K562 (cell line): ENCODE measurements around the gene C1orf50. TPM values are rescaled to one million over a fixed set of nuclear protein-coding genes. Genes with fewer than 3 reads are reported as not detected.

ENCODE experiments used
- ARHGAP35 ChIP-seq: fragments of 450-650 bp; IDR thresholded peaks from 2 replicates; pipeline ENCODE4 v1.6.1; 2018; ENCODE audit not compliant: partially characterized antibody
- BCL6 ChIP-seq: fragments of 250-450 bp; sonication (Bioruptor Pico); IDR thresholded peaks from 2 replicates; pipeline ENCODE4 v1.4.0; 2020
- BRCA1 ChIP-seq, 2 experiments: fragments of 450-650 bp in 1 of 2; sonication (generic) in 1 of 2; formaldehyde crosslinking in 1 of 2; IDR thresholded peaks; 2 replicates each; pipeline versions ENCODE4 v1.5.0 to v1.6.1; 2017 to 2020; ENCODE audit warnings: mild to moderate bottlenecking in 1 of 2, missing genetic modification reagents in 1 of 2
- BRD4 ChIP-seq: fragments of 200-600 bp; sonication (generic); IDR thresholded peaks from 2 replicates; pipeline ENCODE4 v1.6.1; 2017; ENCODE audit warnings: inconsistent platforms
- CBFB ChIP-seq: sonication (generic); formaldehyde crosslinking; IDR thresholded peaks from 2 replicates; pipeline ENCODE4 v1.4.0; 2020; ENCODE audit warnings: mild to moderate bottlenecking, missing genetic modification reagents
- CREB1 ChIP-seq, 2 experiments: sonication (generic) in 1 of 2; formaldehyde crosslinking in 1 of 2; IDR thresholded peaks; 2 replicates each; pipeline versions ENCODE4 v1.6.1 to v1.8.0; 2012 to 2022; ENCODE audit warnings: inconsistent platforms in 1 of 2, mild to moderate bottlenecking in 1 of 2, missing genetic modification reagents in 1 of 2, moderate library complexity in 1 of 2
- CTCFL ChIP-seq: IDR thresholded peaks from 2 replicates; pipeline ENCODE4 v1.6.1; 2011; ENCODE audit warnings: borderline replicate concordance, low read depth, mild to moderate bottlenecking, moderate library complexity, low read length; ENCODE audit not compliant: insufficient read depth, poor library complexity, severe bottlenecking
- FOSL1 ChIP-seq: fragments of 200-800 bp; sonication (Bioruptor generic); conservative IDR thresholded peaks from 2 replicates; pipeline ENCODE4 v1.6.1; 2016; ENCODE audit warnings: missing genetic modification characterization, missing compliant biosample characterization
- FOXP1 ChIP-seq: sonication (generic); formaldehyde crosslinking; IDR thresholded peaks from 2 replicates; pipeline ENCODE4 v1.8.0; 2022; ENCODE audit warnings: mild to moderate bottlenecking, missing genetic modification reagents
- KLF6 ChIP-seq: fragments of 250-450 bp; sonication (Bioruptor Pico); IDR thresholded peaks from 2 replicates; pipeline ENCODE4 v1.4.0; 2020; ENCODE audit warnings: mild to moderate bottlenecking, moderate library complexity, borderline replicate concordance
- L3MBTL2 ChIP-seq: fragments of 450-650 bp; IDR thresholded peaks from 2 replicates; pipeline ENCODE4 v1.6.1; 2016; ENCODE audit warnings: mild to moderate bottlenecking, moderate library complexity
- MAFK ChIP-seq: IDR thresholded peaks from 2 replicates; pipeline ENCODE4 v1.6.1; 2011; ENCODE audit warnings: low read length, improper control_type of control experiment
- MCM3 ChIP-seq: fragments of 450-650 bp; IDR thresholded peaks from 2 replicates; pipeline ENCODE4 v1.6.1; 2016
- MCM5 ChIP-seq: fragments of 450-650 bp; IDR thresholded peaks from 2 replicates; pipeline ENCODE4 v1.6.1; 2016; ENCODE audit warnings: low read depth
- MYC ChIP-seq, 2 experiments: fragments of 250-450 bp in 1 of 2; sonication (Bioruptor Pico) in 1 of 2; IDR thresholded peaks; 2 replicates each; pipeline versions ENCODE4 v1.5.1 to v1.6.1; 2012 to 2021; ENCODE audit warnings: low read depth in 2 of 2, borderline replicate concordance in 1 of 2, improper control_type of control experiment in 1 of 2, low read length in 1 of 2, mild to moderate bottlenecking in 1 of 2, moderate library complexity in 1 of 2
- MYNN ChIP-seq, 2 experiments: sonication (generic); formaldehyde crosslinking in 1 of 2; IDR thresholded peaks; 2 replicates each; pipeline versions ENCODE4 v1.5.0 to v1.6.1; 2016 to 2020; ENCODE audit warnings: antibody characterized with exemption in 1 of 2, missing genetic modification reagents in 1 of 2
- RAD21 ChIP-seq, 2 experiments: fragments of 250-450 bp in 1 of 2; fragments of 450-650 bp in 1 of 2; sonication (Bioruptor Pico) in 1 of 2; formaldehyde crosslinking in 1 of 2; IDR thresholded peaks in 1 of 2; conservative IDR thresholded peaks in 1 of 2; 2 replicates each; pipeline versions ENCODE4 v1.4.0 to v1.8.0; 2020 to 2022; ENCODE audit warnings: mild to moderate bottlenecking in 2 of 2, moderate library complexity in 1 of 2
- SAFB ChIP-seq: fragments of 200-400 bp; formaldehyde crosslinking; IDR thresholded peaks from 2 replicates; pipeline ENCODE4 v1.6.1; 2017; ENCODE audit warnings: low read depth, low read length, borderline replicate concordance
- WHSC1 ChIP-seq: IDR thresholded peaks from one replicate; pipeline ENCODE4 v1.6.1; 2012; ENCODE audit warnings: low read length, control low read depth, inconsistent platforms
- ZFP1 ChIP-seq: fragments of 450-650 bp; formaldehyde crosslinking; IDR thresholded peaks from 2 replicates; pipeline ENCODE4 v1.4.0; 2020; ENCODE audit warnings: mild to moderate bottlenecking, mixed read lengths
- ZNF224 ChIP-seq: sonication (generic); formaldehyde crosslinking; IDR thresholded peaks from 2 replicates; pipeline ENCODE4 v1.8.0; 2022; ENCODE audit warnings: mild to moderate bottlenecking, missing genetic modification reagents
- ZNF316 ChIP-seq: fragments of 450-650 bp; IDR thresholded peaks from 2 replicates; pipeline ENCODE4 v1.6.1; 2016
- ZZZ3 ChIP-seq: fragments of 450-650 bp; IDR thresholded peaks from 2 replicates; pipeline ENCODE4 v1.6.1; 2016; ENCODE audit warnings: antibody characterized with exemption, mild to moderate bottlenecking, moderate library complexity
- polyA plus RNA-seq, 8 experiments: library from polyadenylated mRNA; depleted of rRNA in 4 of 8; stranded (reverse) in 5 of 8; unstranded in 3 of 8; fragments of >200 nt; fragmentation: Nextera tagmentation in 2 of 8; fragmentation: Illumina TruSeq in 1 of 8; extraction: Ambion mirVana in 2 of 8; extraction: Trizol in 1 of 8; gene quantifications; 2 replicates each; pipeline versions ENCODE4 v1.2.1 to v1.2.3, GENCODE V29; 2011 to 2014; ENCODE audit warnings: inconsistent platforms in 1 of 8, missing spikeins in 1 of 8
- total RNA-seq, 7 experiments: library from RNA; depleted of rRNA in 6 of 7; stranded (reverse); fragments of >200 nt in 6 of 7; fragmentation: Illumina TruSeq in 2 of 7; extraction: Trizol in 2 of 7; gene quantifications; 2 replicates each; pipeline versions ENCODE4 v1.2.1 to v1.2.3, GENCODE V29; 2011 to 2021; ENCODE audit warnings: low replicate concordance in 1 of 7
- TF ChIP-seq, protein P1 (sequence below): sonication (generic); IDR thresholded peaks from 2 replicates; pipeline ENCODE4 v1.6.1; 2016
- TF ChIP-seq, protein P2 (sequence below): fragments of 250-450 bp; sonication (Bioruptor Pico); IDR thresholded peaks from 2 replicates; pipeline ENCODE4 v1.5.0; 2021; ENCODE audit warnings: mild to moderate bottlenecking, moderate library complexity

Gene C1orf50
- total and polyA plus RNA-seq, 9 of the 15 experiments (the other 6 are each of a cell fraction or from before 2014, with no cell fraction given), result 0.55 to 13.9 (median 5.2) TPM

DNA sequence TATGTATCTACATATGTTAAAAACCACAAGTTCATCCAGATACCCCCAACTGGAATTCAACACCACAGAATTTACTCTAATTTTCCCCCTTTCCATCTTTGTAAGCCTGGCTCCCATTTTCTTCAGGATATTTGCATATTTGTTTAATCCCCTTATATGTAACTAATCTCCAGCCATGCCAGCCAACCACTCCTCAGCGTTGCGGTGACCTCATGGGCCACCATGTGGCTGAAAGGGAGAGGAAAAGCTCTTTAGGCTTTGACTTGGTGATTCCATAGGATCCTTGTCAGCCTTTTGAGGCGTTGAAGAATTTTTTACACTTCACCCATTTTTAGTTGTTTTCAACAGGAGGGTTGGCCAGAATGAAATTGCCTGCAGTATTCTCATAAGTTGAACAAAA, 37.0 kb upstream of the C1orf50 start (continued):
- TF ChIP-seq CTCFL, result peak; percentile 39
- no peak for TF ChIP-seq FOXP1 (CRISPR knock-in tag)
- peak in 1 of 2 experiments; percentile 62; a peak in 2 of 4 replicates for TF ChIP-seq RAD21 (CRISPR knock-in tag; conservative IDR thresholded peaks at IDR 0.05 in 1 of 2, IDR thresholded peaks at IDR 0.05 in 1 of 2)
- no peak for TF ChIP-seq CREB1 (IDR thresholded peaks at IDR 0.05)
- TF ChIP-seq CREB1 (CRISPR knock-in tag; IDR thresholded peaks at IDR 0.05), result no peak
- no peak for TF ChIP-seq ZZZ3
- TF ChIP-seq MAFK, result no peak
- TF ChIP-seq, protein P1, sequence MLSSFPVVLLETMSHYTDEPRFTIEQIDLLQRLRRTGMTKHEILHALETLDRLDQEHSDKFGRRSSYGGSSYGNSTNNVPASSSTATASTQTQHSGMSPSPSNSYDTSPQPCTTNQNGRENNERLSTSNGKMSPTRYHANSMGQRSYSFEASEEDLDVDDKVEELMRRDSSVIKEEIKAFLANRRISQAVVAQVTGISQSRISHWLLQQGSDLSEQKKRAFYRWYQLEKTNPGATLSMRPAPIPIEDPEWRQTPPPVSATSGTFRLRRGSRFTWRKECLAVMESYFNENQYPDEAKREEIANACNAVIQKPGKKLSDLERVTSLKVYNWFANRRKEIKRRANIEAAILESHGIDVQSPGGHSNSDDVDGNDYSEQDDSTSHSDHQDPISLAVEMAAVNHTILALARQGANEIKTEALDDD, result no peak
- TF ChIP-seq BRD4, result no peak
- no peak for TF ChIP-seq L3MBTL2
- TF ChIP-seq CBFB (CRISPR knock-in tag), result no peak
- no peak for TF ChIP-seq BCL6 (CRISPR knock-in tag)
- TF ChIP-seq MCM5, result no peak
- TF ChIP-seq WHSC1, result no peak
- no peak for TF ChIP-seq KLF6
- TF ChIP-seq ZNF316, result no peak
- TF ChIP-seq MYC (IDR thresholded peaks at IDR 0.05; ENCODE audit: low read depth, low read length), result peak; percentile 36; the same call in 1 of the 2 replicates
- no peak for TF ChIP-seq MYC (CRISPR knock-in tag; IDR thresholded peaks at IDR 0.05; ENCODE audit: borderline replicate concordance, low read depth)
- TF ChIP-seq BRCA1 (IDR thresholded peaks at IDR 0.05), result no peak
- TF ChIP-seq BRCA1 (CRISPR knock-in tag; IDR thresholded peaks at IDR 0.05), result no peak
- no peak for TF ChIP-seq ARHGAP35
- no peak for TF ChIP-seq FOSL1 (tag)
- TF ChIP-seq ZFP1, result no peak
- TF ChIP-seq, protein P2, sequence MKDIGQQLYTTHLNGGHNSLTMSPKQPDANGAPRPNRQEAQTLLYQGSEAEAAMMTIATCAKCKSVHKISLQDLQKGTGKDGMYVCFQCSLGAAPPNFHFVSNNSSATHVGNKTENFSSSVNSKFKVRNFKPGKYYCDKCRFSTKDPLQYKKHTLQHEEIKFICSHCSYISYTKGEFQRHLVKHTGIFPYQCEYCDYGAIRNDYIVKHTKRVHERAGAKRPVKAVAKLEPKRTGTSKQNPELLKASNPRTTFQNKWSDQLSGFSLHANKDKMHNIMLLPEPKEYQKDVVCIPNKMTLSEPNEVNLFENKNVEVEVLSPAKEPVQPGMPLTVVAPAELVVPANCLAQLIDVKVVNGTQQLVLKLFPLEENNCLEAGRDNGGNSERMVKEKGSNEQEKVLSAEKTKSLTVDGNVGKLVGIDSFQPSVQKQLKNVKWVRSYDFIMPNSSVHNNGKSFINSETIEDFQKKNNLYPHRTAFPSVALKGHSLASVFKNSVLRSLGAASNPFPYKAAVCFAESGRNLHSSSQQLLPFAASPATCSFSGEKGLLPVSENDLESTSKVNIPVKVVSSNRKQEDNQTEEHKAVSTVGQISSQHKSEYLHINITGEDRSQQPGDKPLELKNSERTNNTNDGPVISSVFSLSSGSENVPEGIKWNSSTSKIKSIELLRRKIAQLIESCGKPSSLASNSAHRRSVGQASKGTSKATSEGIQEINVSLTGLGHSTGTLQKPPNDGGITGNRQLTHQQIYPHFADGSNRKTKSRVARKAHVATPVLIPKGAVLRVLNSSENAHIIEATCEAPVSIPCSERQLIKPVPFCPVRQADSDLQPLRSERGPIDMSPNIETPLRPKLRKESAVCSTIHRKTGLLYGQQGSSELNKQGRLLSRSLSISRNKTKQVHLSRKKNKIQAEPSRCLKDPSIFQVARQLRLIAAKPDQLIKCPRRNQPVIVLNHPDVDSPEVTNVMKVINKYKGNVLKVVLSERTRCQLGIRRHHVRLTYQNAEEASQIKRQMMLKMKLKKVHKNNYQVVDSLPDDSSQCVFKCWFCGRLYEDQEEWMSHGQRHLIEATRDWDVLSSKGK (CRISPR knock-in tag), result no peak
- no peak for TF ChIP-seq MCM3
- TF ChIP-seq ZNF224 (CRISPR knock-in tag), result no peak
- no peak for TF ChIP-seq MYNN (IDR thresholded peaks at IDR 0.05)
- TF ChIP-seq MYNN (CRISPR knock-in tag; IDR thresholded peaks at IDR 0.05), result no peak
- TF ChIP-seq SAFB, result no peak
